ENCODE measurements around the gene CYTIP.

Gene CYTIP

GRCh38 chr2:157424374-157424773, 19.5 kb downstream of the CYTIP start:
- Histone ChIP-seq H3F3A (ENCODE audit: insufficient read depth) (peaks cover 13% of the 10 kb centered on the region), H3K4me3 (ENCODE audit: insufficient read depth, low read length, poor library complexity, severe bottlenecking) (no peak overlapping the region), H3K36me3 (ENCODE audit: low read length) (peaks cover 80% of the 10 kb centered on the region), H3K9me3 (ENCODE audit: insufficient read depth, low read length) (no peaks in the 10 kb centered on the region), H4K20me1 (ENCODE audit: low read depth, low read length) (no peaks in the 10 kb centered on the region), H3K27me3 (ENCODE audit: low read length) (no peaks in the 10 kb centered on the region), H3K79me2 (ENCODE audit: insufficient read depth, low read length) (no peaks in the 10 kb centered on the region), H3K27ac (ENCODE audit: low read depth, low read length) (no peak overlapping the region), H2AFZ (ENCODE audit: low read depth, low read length, severe bottlenecking) (no peak overlapping the region), H3K9me2 (replicated peaks; ENCODE audit: insufficient read depth, low read length) (no peaks in the 10 kb centered on the region), H3K9ac (ENCODE audit: low read length) (no peak overlapping the region), H3K4me2 (ENCODE audit: low read depth, low read length, poor library complexity, severe bottlenecking) (no peak overlapping the region)
- TF ChIP-seq EZH2phosphoT487 (conservative IDR thresholded peaks at IDR 0.05; ENCODE audit: low read length), result no peak
- TF ChIP-seq CTCF (IDR thresholded peaks at IDR 0.05; ENCODE audit: insufficient read depth, low read length, poor library complexity, severe bottlenecking), result no peak

GRCh38 chr2:157421964-157422363, 21.9 kb downstream of the CYTIP start:
- Histone ChIP-seq H3K79me2 (ENCODE audit: insufficient read depth, low read length) (no peaks in the 10 kb centered on the region), H3K27ac (ENCODE audit: low read depth, low read length) (no peak overlapping the region), H3K9me3 (ENCODE audit: insufficient read depth, low read length) (no peaks in the 10 kb centered on the region), H3K27me3 (ENCODE audit: low read length) (no peaks in the 10 kb centered on the region), H3K4me2 (ENCODE audit: low read depth, low read length, poor library complexity, severe bottlenecking) (no peak overlapping the region), H3F3A (ENCODE audit: insufficient read depth) (peaks cover 13% of the 10 kb centered on the region), H3K4me3 (ENCODE audit: insufficient read depth, low read length, poor library complexity, severe bottlenecking) (no peak overlapping the region), H2AFZ (ENCODE audit: low read depth, low read length, severe bottlenecking) (no peak overlapping the region), H3K9me2 (replicated peaks; ENCODE audit: insufficient read depth, low read length) (no peaks in the 10 kb centered on the region), H3K9ac (ENCODE audit: low read length) (no peak overlapping the region), H4K20me1 (ENCODE audit: low read depth, low read length) (no peaks in the 10 kb centered on the region), H3K36me3 (ENCODE audit: low read length) (peaks cover 77% of the 10 kb centered on the region)
- no peak for TF ChIP-seq CTCF (IDR thresholded peaks at IDR 0.05; ENCODE audit: insufficient read depth, low read length, poor library complexity, severe bottlenecking)
- no peak for TF ChIP-seq EZH2phosphoT487 (conservative IDR thresholded peaks at IDR 0.05; ENCODE audit: low read length)

GRCh38 chr2:157421331-157421944, 22.5 kb downstream of the CYTIP start:
- Histone ChIP-seq H3K36me3 (ENCODE audit: low read length) (peaks cover 77% of the 10 kb centered on the region), H4K20me1 (ENCODE audit: low read depth, low read length) (no peaks in the 10 kb centered on the region), H3K9me2 (replicated peaks; ENCODE audit: insufficient read depth, low read length) (no peaks in the 10 kb centered on the region), H3K27ac (ENCODE audit: low read depth, low read length) (no peak overlapping the region), H3K27me3 (ENCODE audit: low read length) (no peaks in the 10 kb centered on the region), H3F3A (ENCODE audit: insufficient read depth) (peaks cover 13% of the 10 kb centered on the region), H3K9ac (ENCODE audit: low read length) (no peak overlapping the region), H3K9me3 (ENCODE audit: insufficient read depth, low read length) (no peaks in the 10 kb centered on the region), H3K79me2 (ENCODE audit: insufficient read depth, low read length) (no peaks in the 10 kb centered on the region), H3K4me3 (ENCODE audit: insufficient read depth, low read length, poor library complexity, severe bottlenecking) (no peak overlapping the region), H2AFZ (ENCODE audit: low read depth, low read length, severe bottlenecking) (no peak overlapping the region), H3K4me2 (ENCODE audit: low read depth, low read length, poor library complexity, severe bottlenecking) (no peak overlapping the region)
- TF ChIP-seq CTCF (IDR thresholded peaks at IDR 0.05; ENCODE audit: insufficient read depth, low read length, poor library complexity, severe bottlenecking) (no peak), EZH2phosphoT487 (conservative IDR thresholded peaks at IDR 0.05; ENCODE audit: low read length) (no peak)
